ENCODE measurements around the gene SMS.
"Not testable (repeated sequence)": the region's sequence is repeated elsewhere in the genome, so short reads cannot be mapped to it uniquely, and the experiment has no call there.

SMS gene

GRCh38 chrX:21950557-21950956 lies 10.0 kb downstream of the SMS start:
- DNase-seq (ENCODE audit: low spot score) = not testable (repeated sequence)

GRCh38 chrX:21952624-21953023 lies 12.1 kb downstream of the SMS start:
- no peak for DNase-seq (ENCODE audit: low spot score)

GRCh38 chrX:21953195-21953830 lies 12.8 kb downstream of the SMS start:
- DNase-seq (ENCODE audit: low spot score) = not testable (repeated sequence)

GRCh38 chrX:21955403-21956189 lies 15.1 kb downstream of the SMS start:
- DNase-seq (ENCODE audit: low spot score) = no peak

GRCh38 chrX:21956783-21957182 lies 16.3 kb downstream of the SMS start:
- no peak for DNase-seq (ENCODE audit: low spot score)

GRCh38 chrX:21958187-21958586 lies 17.7 kb downstream of the SMS start:
- DNase-seq (ENCODE audit: low spot score) = no peak

- no peak for DNase-seq (ENCODE audit: low spot score)
These were observed 18.4 kb downstream of the SMS start for GRCh38 chrX:21958916-21959315.

GRCh38 chrX:21959362-21960051 lies 19.0 kb downstream of the SMS start:
- DNase-seq (ENCODE audit: low spot score) = peak; percentile 38

- DNase-seq (ENCODE audit: low spot score) = no peak
These were observed 20.3 kb downstream of the SMS start for GRCh38 chrX:21960569-21961541.

- no peak for DNase-seq (ENCODE audit: low spot score)
These were observed 21.9 kb downstream of the SMS start for GRCh38 chrX:21962361-21962760.

- no peak for DNase-seq (ENCODE audit: low spot score)
These were observed 22.8 kb downstream of the SMS start for GRCh38 chrX:21963269-21963668.

- no peak for DNase-seq (ENCODE audit: low spot score)
These were observed 23.4 kb downstream of the SMS start for GRCh38 chrX:21963731-21964405.

GRCh38 chrX:21966866-21967265 lies 26.4 kb downstream of the SMS start:
- no peak for DNase-seq (ENCODE audit: low spot score)

- no peak for DNase-seq (ENCODE audit: low spot score)
These were observed 27.8 kb downstream of the SMS start for GRCh38 chrX:21968333-21968732.

GRCh38 chrX:21970326-21970725 lies 29.8 kb downstream of the SMS start:
- DNase-seq (ENCODE audit: low spot score) = no peak

- no peak for DNase-seq (ENCODE audit: low spot score)
These were observed 31.5 kb downstream of the SMS start for GRCh38 chrX:21972046-21972445.

- no peak for DNase-seq (ENCODE audit: low spot score)
These were observed 32.2 kb downstream of the SMS start for GRCh38 chrX:21972721-21973120.

- no peak for DNase-seq (ENCODE audit: low spot score)
These were observed 33.0 kb downstream of the SMS start for GRCh38 chrX:21973321-21974010.

- DNase-seq (ENCODE audit: low spot score) = no peak
These were observed 33.5 kb downstream of the SMS start for GRCh38 chrX:21974011-21974385.

- no peak for DNase-seq (ENCODE audit: low spot score)
These were observed 34.7 kb downstream of the SMS start for GRCh38 chrX:21975242-21975641.

- peak; percentile 74 for DNase-seq (ENCODE audit: low spot score)
These were observed 35.3 kb downstream of the SMS start for GRCh38 chrX:21975812-21976211.

Data from cerebellar cortex (tissue), 1 donor.